HCT116 (cell line): Measurements from ENCODE around the gene UBAC2. TPM values are rescaled to one million over a fixed set of nuclear protein-coding genes. Genes with fewer than 3 reads are reported as not detected.

Experiments used
- ATAC-seq: fragments of 200-7000 bp; cut with Tn5 transposase; 2 replicates; pipeline ENCODE4 v1.9.1; 2020; ENCODE audit warnings: mild to moderate bottlenecking, moderate library complexity
- BruUV-seq: library from RNA; stranded (reverse); fragments of 400-500 nt; replicated peaks from 2 replicates; lab custom pipeline; 2021; lab: Mats Ljungman, UMichigan
- CTCF ChIA-PET: fragments of 300-600 bp; sonication (Branson Sonifier 250); formaldehyde crosslinking; loops from one replicate; lab custom pipeline; 2021; ENCODE audit warnings: antibody characterized with exemption; lab: Charles Lee
- POLR2A ChIA-PET: fragments of 300-600, 350-600 bp; sonication (Branson Sonifier 250); formaldehyde crosslinking; loops from one replicate; lab custom pipeline; 2021; ENCODE audit warnings: antibody characterized with exemption; lab: Charles Lee
- RAD21 ChIA-PET, 2 experiments: fragments of 300-600 bp; sonication (Branson Sonifier 250); formaldehyde crosslinking; loops; one replicate each; lab custom pipeline; 2023; ENCODE audit warnings: low total read pairs in 2 of 2; ENCODE audit not compliant: uncharacterized antibody in 2 of 2, unreplicated experiment in 2 of 2, low non-redundant PET in 1 of 2; lab: Charles Lee
- DNase-seq: peaks from one replicate; pipeline ENCODE4 v3.0.0-alpha.2; 2010; ENCODE audit warnings: low read depth, low spot score
- H2AFZ ChIP-seq: fragments of 200-600 bp; shearing (Covaris generic), sonication (generic); 2 replicates; pipeline ENCODE4 v1.6.1; 2017; ENCODE audit warnings: low read depth, mixed run types, mixed read lengths, antibody characterized with exemption, low read length; ENCODE audit not compliant: poor library complexity, severe bottlenecking
- H3K27ac ChIP-seq: 2 replicates; pipeline ENCODE4 v1.5.1; 2012; ENCODE audit warnings: low read depth, low read length
- H3K27me3 ChIP-seq: fragments of 200-600 bp; sonication (generic); 2 replicates; pipeline ENCODE4 v1.6.1; 2016; ENCODE audit warnings: mixed run types, low read length, mixed read lengths; ENCODE audit not compliant: insufficient read depth
- H3K36me3 ChIP-seq, 2 experiments: fragments of 200-500 bp in 1 of 2; fragments of 200-600 bp in 1 of 2; sonication (Bioruptor generic) in 1 of 2; sonication (generic) in 1 of 2; 2 replicates each; pipeline versions ENCODE4 v1.5.1 to v1.6.1; 2014 to 2016; ENCODE audit warnings: low read length in 2 of 2, inconsistent platforms in 1 of 2, mixed read lengths in 1 of 2, mixed run types in 1 of 2; ENCODE audit not compliant: insufficient read depth in 2 of 2, control insufficient read depth in 1 of 2
- H3K4me1 ChIP-seq, 2 experiments: fragments of 200-600 bp in 1 of 2; sonication (generic) in 1 of 2; 2 replicates each; pipeline versions ENCODE4 v1.5.1 to v1.6.1; 2012 to 2017; ENCODE audit warnings: low read length in 2 of 2, inconsistent platforms in 1 of 2, mild to moderate bottlenecking in 1 of 2, mixed read lengths in 1 of 2, mixed run types in 1 of 2, moderate library complexity in 1 of 2; ENCODE audit not compliant: insufficient read depth in 2 of 2, control insufficient read depth in 1 of 2
- H3K4me2 ChIP-seq: fragments of 200-600 bp; sonication (generic); 2 replicates; pipeline ENCODE4 v1.6.1; 2017; ENCODE audit warnings: mixed run types, low read length, mixed read lengths
- H3K4me3 ChIP-seq, 2 experiments: fragments of 200-600 bp in 1 of 2; sonication (generic) in 1 of 2; replicated peaks in 1 of 2; 2 replicates each; pipeline ENCODE4 v1.5.1; 2011 to 2016; ENCODE audit warnings: low read length in 2 of 2, control low read depth in 1 of 2, low read depth in 1 of 2, mild to moderate bottlenecking in 1 of 2, mixed read lengths in 1 of 2, mixed run types in 1 of 2
- H3K79me2 ChIP-seq: fragments of 200-600 bp; sonication (generic); 2 replicates; pipeline ENCODE4 v1.6.1; 2017; ENCODE audit warnings: mild to moderate bottlenecking, mixed run types, low read length, moderate library complexity, mixed read lengths; ENCODE audit not compliant: insufficient read depth
- H3K9ac ChIP-seq: fragments of 200-600 bp; sonication (generic); 2 replicates; pipeline ENCODE4 v1.6.1; 2016; ENCODE audit warnings: low read length, mixed read lengths
- H3K9me2 ChIP-seq: fragments of 200-600 bp; sonication (generic), shearing (Covaris generic); 2 replicates; pipeline ENCODE4 v1.6.1; 2017; ENCODE audit warnings: mixed run types, mild to moderate bottlenecking, moderate library complexity; ENCODE audit not compliant: insufficient read depth
- H3K9me3 ChIP-seq, 2 experiments: fragments of 200-500 bp in 1 of 2; fragments of 200-600 bp in 1 of 2; sonication (Bioruptor generic) in 1 of 2; sonication (generic) in 1 of 2; 2 replicates each; pipeline ENCODE4 v1.6.1; 2014 to 2017; ENCODE audit warnings: low read length in 2 of 2, mixed read lengths in 2 of 2, inconsistent platforms in 1 of 2, low read depth in 1 of 2, mild to moderate bottlenecking in 1 of 2, mixed run types in 1 of 2, moderate library complexity in 1 of 2; ENCODE audit not compliant: control insufficient read depth in 1 of 2, insufficient read depth in 1 of 2
- H4K20me1 ChIP-seq: fragments of 200-600 bp; sonication (generic), shearing (Covaris generic); 2 replicates; pipeline ENCODE4 v1.6.1; 2017; ENCODE audit warnings: mixed run types, mild to moderate bottlenecking, moderate library complexity; ENCODE audit not compliant: insufficient read depth
- CBX3 ChIP-seq: IDR thresholded peaks from 2 replicates; pipeline ENCODE4 v1.6.1; 2012; ENCODE audit warnings: low read depth
- ELF1 ChIP-seq: IDR thresholded peaks from 2 replicates; pipeline ENCODE4 v1.6.1; 2012; ENCODE audit warnings: low read depth, borderline replicate concordance
- EZH2 ChIP-seq: fragments of 200-600 bp; sonication (generic); IDR thresholded peaks from 2 replicates; pipeline ENCODE4 v1.6.1; 2017; ENCODE audit warnings: antibody characterized with exemption, mixed run types
- REST ChIP-seq: IDR thresholded peaks from 2 replicates; pipeline ENCODE4 v1.6.1; 2012; ENCODE audit warnings: low read depth
- TCF7L2 ChIP-seq: IDR thresholded peaks from 2 replicates; pipeline ENCODE4 v1.7.0; 2011; ENCODE audit warnings: borderline replicate concordance, inconsistent platforms; ENCODE audit not compliant: insufficient read depth, insufficient read length; ENCODE audit errors: extremely low read depth
- YY1 ChIP-seq: IDR thresholded peaks from 2 replicates; pipeline ENCODE4 v1.6.1; 2011; ENCODE audit warnings: low read length, low read depth, moderate library complexity, mild to moderate bottlenecking; ENCODE audit not compliant: insufficient replicate concordance; ENCODE audit errors: extremely low read depth
- ZFX ChIP-seq: fragments of 450-650 bp; IDR thresholded peaks from 2 replicates; pipeline ENCODE4 v1.6.1; 2017
- intact Hi-C: fragments of 100-400 bp; cut with micrococcal nuclease; formaldehyde crosslinking; loops from 2 replicates; pipeline ENCODE4 v1.10.0; 2022
- total RNA-seq: library from RNA; stranded (reverse); gene quantifications from one replicate; pipeline ENCODE4 v1.2.1, GENCODE V29; 2021; ENCODE audit not compliant: unreplicated experiment

UBAC2 gene
- total RNA-seq, 1 experiment from 2014 or later: 67.4 TPM

DNA sequence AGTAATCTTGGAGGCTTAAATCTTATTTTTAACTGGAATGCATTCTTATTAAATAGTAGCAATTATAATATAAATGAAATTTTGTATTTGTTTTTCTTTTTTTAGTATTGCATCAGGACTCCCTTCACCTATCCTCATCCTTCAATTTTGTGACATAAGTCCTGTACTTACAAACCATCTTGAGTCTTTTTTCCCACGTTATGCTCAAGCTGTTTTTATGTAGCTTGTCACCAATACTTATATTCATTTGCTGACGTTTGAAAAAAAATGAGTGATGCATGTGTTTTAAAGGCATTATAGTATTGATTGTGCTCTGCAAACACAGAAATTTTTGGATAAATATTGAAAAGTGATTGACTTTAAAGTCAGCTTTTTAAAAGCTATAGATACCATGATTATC, 56.6 kb downstream of the UBAC2 start (continued):
- TF ChIP-seq YY1: no peak
- no peak for TF ChIP-seq CBX3
- TF ChIP-seq EZH2: no peak
- no peak for TF ChIP-seq REST
- TF ChIP-seq TCF7L2: no peak
- TF ChIP-seq ELF1: no peak

DNA sequence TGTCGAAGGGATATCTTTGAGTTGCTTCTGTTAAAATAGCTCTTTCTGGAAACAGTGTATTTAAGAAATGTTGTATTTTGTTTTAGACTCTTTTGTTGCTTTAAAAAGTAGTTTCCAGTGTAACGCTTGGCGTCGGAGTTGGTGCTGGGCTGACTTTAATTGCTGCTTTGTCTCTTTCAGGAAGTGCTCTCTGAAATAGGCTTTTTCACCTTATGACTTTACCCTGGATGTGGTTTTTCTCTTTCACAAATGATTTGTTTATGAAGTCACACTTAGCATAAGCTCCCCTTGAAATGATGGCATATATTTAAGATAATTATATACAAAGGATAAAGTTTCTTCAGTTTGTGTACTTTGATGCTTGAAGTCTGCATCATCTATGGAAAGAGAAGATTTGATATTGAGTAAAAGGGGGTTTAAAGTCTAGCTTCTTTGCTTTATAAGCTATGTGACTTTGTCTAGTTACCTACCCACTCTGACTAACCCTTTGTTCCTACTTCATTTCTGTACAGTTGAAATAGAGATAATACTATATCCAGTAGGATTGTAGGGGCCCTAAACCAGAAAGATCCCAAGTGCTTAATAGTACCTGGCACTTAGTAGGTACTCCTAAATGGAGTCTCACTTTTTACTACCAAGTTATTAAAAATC, 57.7 kb downstream of the UBAC2 start, which contains the start of gene GPR18:
GPR18 (minus strand) TSS at position 170 of the 651 bp plus-strand sequence. CDS start 2,507 bp downstream, outside the sequence.
- TF ChIP-seq ZFX: no peak
- no peak within 1 kb of the TSS for H2AFZ ChIP-seq
- no peak within 1 kb of the TSS for H3K4me3 ChIP-seq
- H3K27ac ChIP-seq: no peak within 1 kb of the TSS
- H3K4me2 ChIP-seq: no peak within 1 kb of the TSS
- H3K4me1 ChIP-seq: no peaks in the 10 kb centered on the region
- H4K20me1 ChIP-seq: no peaks in the 10 kb centered on the region
- RAD21 ChIA-PET: no interaction called here
- no TSS peak for BruUV-seq
- no peaks in the 10 kb centered on the region for H3K27me3 ChIP-seq
- no peaks in the 10 kb centered on the region for H3K9me3 ChIP-seq
- H3K9ac ChIP-seq: no peak within 1 kb of the TSS
- no peaks in the 10 kb centered on the region for H3K79me2 ChIP-seq
- intact Hi-C loops: no loop called here
- CTCF ChIA-PET: interaction anchor here (1.4 to 1.6 kb wide), 2 partner anchors 8 to 82 kb away, joined by 3 to 6 read pairs; no protein-coding TSS in a partner anchor
- no peaks in the 10 kb centered on the region for H3K9me2 ChIP-seq
- POLR2A ChIA-PET: no interaction called here
- DNase-seq (no peak), ATAC-seq (no peak)
- H3K36me3 ChIP-seq: peaks cover 2 to 3% of the 10 kb centered on the region in 2 experiments; a peak in 1 of 4 replicates
